HEK293 (cell line): Measurements from ENCODE around the gene RAB3B.
A peak's percentile ranks its signal among the peaks of the same experiment; 100 is the strongest.

ENCODE experiments used
- CTCF ChIA-PET: fragments of 350-600 bp; formaldehyde crosslinking; extraction: SDS; loops from one replicate; lab custom pipeline; 2021; ENCODE audit warnings: antibody characterized with exemption; lab: Yijun Ruan, JAX
- POLR2A ChIA-PET: fragments of 300-600 bp; formaldehyde crosslinking; extraction: SDS; loops from one replicate; lab custom pipeline; 2020; ENCODE audit warnings: antibody characterized with exemption, inconsistent platforms; lab: Yijun Ruan, JAX
- H3K27ac ChIP-seq: fragments of 200-500 bp; sonication (Bioruptor generic); 2 replicates; pipeline ENCODE4 v1.5.1; 2014; ENCODE audit warnings: low read depth, low read length, control low read depth, inconsistent platforms; ENCODE audit errors: extremely low read depth
- H3K36me3 ChIP-seq, 2 experiments: fragments of 200-500 bp in 1 of 2; sonication (Bioruptor generic) in 1 of 2; 1 replicate in 1 of 2; 2 replicates in 1 of 2; pipeline ENCODE4 v1.5.1; 2014 to 2017; ENCODE audit warnings: inconsistent platforms in 2 of 2, low read length in 2 of 2; ENCODE audit not compliant: control insufficient read depth in 2 of 2, insufficient read depth in 1 of 2
- H3K4me1 ChIP-seq: fragments of 200-500 bp; sonication (Bioruptor generic); 2 replicates; pipeline ENCODE4 v1.5.1; 2014; ENCODE audit warnings: mild to moderate bottlenecking, low read length, inconsistent platforms; ENCODE audit not compliant: control insufficient read depth, insufficient read depth
- H3K4me3 ChIP-seq: 2 replicates; pipeline ENCODE4 v1.5.1; 2011; ENCODE audit warnings: low read depth, mild to moderate bottlenecking, control low read depth, low read length, moderate library complexity
- H3K9me3 ChIP-seq: fragments of 200-500 bp; sonication (Bioruptor generic); 2 replicates; pipeline ENCODE4 v1.5.1; 2014; ENCODE audit warnings: low read depth, low read length, inconsistent platforms; ENCODE audit not compliant: control insufficient read depth, insufficient read depth
- GLI2 ChIP-seq: fragments of 450-650 bp; formaldehyde crosslinking; IDR thresholded peaks from 2 replicates; pipeline ENCODE4; 2017; ENCODE audit warnings: missing biosample characterization, missing genetic modification characterization, low read depth, borderline replicate concordance
- HOXA7 ChIP-seq: sonication (generic); formaldehyde crosslinking; IDR thresholded peaks from 2 replicates; pipeline ENCODE4 v1.8.1; 2022; ENCODE audit warnings: missing genetic modification reagents, borderline replicate concordance
- MZF1 ChIP-seq: fragments of 450-650 bp; formaldehyde crosslinking; IDR thresholded peaks from 2 replicates; pipeline ENCODE4 v1.5.1; 2017; ENCODE audit warnings: missing biosample characterization, missing genetic modification characterization, borderline replicate concordance
- OVOL3 ChIP-seq: fragments of 450-650 bp; formaldehyde crosslinking; IDR thresholded peaks from 2 replicates; pipeline ENCODE4 v1.5.1; 2016; ENCODE audit warnings: missing biosample characterization, missing genetic modification characterization
- PRDM1 ChIP-seq: fragments of 450-650 bp; formaldehyde crosslinking; IDR thresholded peaks from 2 replicates; pipeline ENCODE4; 2016; ENCODE audit warnings: missing biosample characterization, missing genetic modification characterization
- REPIN1 ChIP-seq: fragments of 450-650 bp; formaldehyde crosslinking; IDR thresholded peaks from 2 replicates; pipeline ENCODE4 v1.5.1; 2017; ENCODE audit warnings: missing biosample characterization, missing genetic modification characterization, low read depth
- SCRT1 ChIP-seq: fragments of 450-650 bp; formaldehyde crosslinking; IDR thresholded peaks from 2 replicates; pipeline ENCODE4 v1.5.1; 2016; ENCODE audit warnings: missing biosample characterization, missing genetic modification characterization, borderline replicate concordance
- ZNF121 ChIP-seq: fragments of 450-650 bp; formaldehyde crosslinking; IDR thresholded peaks from 2 replicates; pipeline ENCODE4 v1.5.1; 2016; ENCODE audit warnings: missing biosample characterization, missing genetic modification characterization
- ZNF132 ChIP-seq: fragments of 450-650 bp; formaldehyde crosslinking; IDR thresholded peaks from 2 replicates; pipeline ENCODE4 v1.5.1; 2017; ENCODE audit warnings: missing biosample characterization, missing genetic modification characterization, borderline replicate concordance
- ZNF214 ChIP-seq: fragments of 450-650 bp; formaldehyde crosslinking; IDR thresholded peaks from 2 replicates; pipeline ENCODE4 v1.5.1; 2017; ENCODE audit warnings: missing biosample characterization, mild to moderate bottlenecking, missing genetic modification characterization, borderline replicate concordance
- ZNF223 ChIP-seq: fragments of 450-650 bp; formaldehyde crosslinking; IDR thresholded peaks from 2 replicates; pipeline ENCODE4 v1.5.1; 2016; ENCODE audit warnings: missing biosample characterization, missing genetic modification characterization
- ZNF248 ChIP-seq: fragments of 450-650 bp; formaldehyde crosslinking; IDR thresholded peaks from 2 replicates; pipeline ENCODE4 v1.5.1; 2017; ENCODE audit warnings: missing biosample characterization, missing genetic modification characterization
- ZNF324 ChIP-seq: fragments of 450-650 bp; formaldehyde crosslinking; IDR thresholded peaks from 2 replicates; pipeline ENCODE4 v1.5.1; 2016; ENCODE audit warnings: missing biosample characterization, missing genetic modification characterization
- ZNF404 ChIP-seq: fragments of 450-650 bp; formaldehyde crosslinking; IDR thresholded peaks from 2 replicates; pipeline ENCODE4 v1.5.1; 2017; ENCODE audit warnings: missing biosample characterization, missing genetic modification characterization
- ZNF416 ChIP-seq: fragments of 450-650 bp; formaldehyde crosslinking; IDR thresholded peaks from 2 replicates; pipeline ENCODE4 v1.5.1; 2016; ENCODE audit warnings: missing biosample characterization, missing genetic modification characterization
- ZNF423 ChIP-seq: fragments of 450-650 bp; formaldehyde crosslinking; IDR thresholded peaks from 2 replicates; pipeline ENCODE4 v1.5.1; 2016; ENCODE audit warnings: missing biosample characterization, missing genetic modification characterization
- ZNF501 ChIP-seq: fragments of 450-650 bp; formaldehyde crosslinking; IDR thresholded peaks from 2 replicates; pipeline ENCODE4 v1.5.1; 2016; ENCODE audit warnings: missing biosample characterization, missing genetic modification characterization
- ZNF510 ChIP-seq: fragments of 450-650 bp; formaldehyde crosslinking; IDR thresholded peaks from 2 replicates; pipeline ENCODE4 v1.5.1; 2018; ENCODE audit warnings: mild to moderate bottlenecking, missing genetic modification characterization, missing biosample characterization; ENCODE audit not compliant: insufficient replicate concordance
- ZNF530 ChIP-seq: fragments of 450-650 bp; formaldehyde crosslinking; IDR thresholded peaks from 2 replicates; pipeline ENCODE4 v1.5.1; 2016; ENCODE audit warnings: low read depth, missing biosample characterization, missing genetic modification characterization
- ZNF677 ChIP-seq: fragments of 450-650 bp; IDR thresholded peaks from 2 replicates; pipeline ENCODE4 v1.5.0; 2018; ENCODE audit warnings: missing biosample characterization, mild to moderate bottlenecking, missing genetic modification characterization, moderate library complexity
- ZNF747 ChIP-seq: fragments of 450-650 bp; formaldehyde crosslinking; IDR thresholded peaks from 2 replicates; pipeline ENCODE4 v1.5.1; 2016; ENCODE audit warnings: missing biosample characterization, missing genetic modification characterization
- ZNF768 ChIP-seq: fragments of 450-650 bp; formaldehyde crosslinking; IDR thresholded peaks from 2 replicates; pipeline ENCODE4 v1.5.1; 2018; ENCODE audit warnings: missing biosample characterization, mild to moderate bottlenecking, missing genetic modification characterization
- ZNF792 ChIP-seq: fragments of 450-650 bp; formaldehyde crosslinking; IDR thresholded peaks from 2 replicates; pipeline ENCODE4 v1.5.1; 2016; ENCODE audit warnings: missing biosample characterization, missing genetic modification characterization
- ZSCAN18 ChIP-seq: fragments of 450-650 bp; formaldehyde crosslinking; IDR thresholded peaks from 2 replicates; pipeline ENCODE4 v1.5.1; 2016; ENCODE audit warnings: missing biosample characterization, missing genetic modification characterization
- ZSCAN23 ChIP-seq: fragments of 450-650 bp; formaldehyde crosslinking; IDR thresholded peaks from 2 replicates; pipeline ENCODE4 v1.5.1; 2016; ENCODE audit warnings: missing biosample characterization, missing genetic modification characterization
- ZSCAN4 ChIP-seq: fragments of 450-650 bp; formaldehyde crosslinking; IDR thresholded peaks from 2 replicates; pipeline ENCODE4 v1.5.1; 2017; ENCODE audit warnings: missing biosample characterization, missing genetic modification characterization
- TF ChIP-seq, protein P1 (sequence below): fragments of 450-650 bp; formaldehyde crosslinking; IDR thresholded peaks from 2 replicates; pipeline ENCODE4 v1.5.1; 2017; ENCODE audit warnings: missing biosample characterization, missing genetic modification characterization
- TF ChIP-seq, protein P2 (sequence below): fragments of 450-650 bp; formaldehyde crosslinking; IDR thresholded peaks from 2 replicates; pipeline ENCODE4 v1.5.1; 2017; ENCODE audit warnings: missing biosample characterization, missing genetic modification characterization

The RAB3B gene

GRCh38 chr1:51933344-51933743 is 57.2 kb downstream of the RAB3B start (continued):
- no peak for TF ChIP-seq ZSCAN18 (tag by site-specific recombination)
- TF ChIP-seq SCRT1 (tag by site-specific recombination) = no peak
- no peak for TF ChIP-seq ZNF530 (tag by site-specific recombination)
- no peak for TF ChIP-seq ZNF501
- TF ChIP-seq HOXA7 (CRISPR knock-in tag) = no peak

- H3K4me3 ChIP-seq = no peak overlapping the region
- ChIA-PET CTCF (interaction anchor here (0.7 kb wide), 2 partner anchors 26 to 584 kb away, joined by 3 to 6 read pairs; no protein-coding TSS in a partner anchor), POLR2A (no interaction called here)
- no peaks in the 10 kb centered on the region for H3K9me3 ChIP-seq
- TF ChIP-seq OVOL3 (no peak), ZNF768 (tag by site-specific recombination) (peak; percentile 51; the same call in 1 of the 2 replicates)
- H3K4me1 ChIP-seq = no peaks in the 10 kb centered on the region
- no peak overlapping the region for H3K27ac ChIP-seq
- H3K36me3 ChIP-seq = peaks cover 0 to 16% of the 10 kb centered on the region in 2 experiments; a peak in 1 of 3 replicates
Measured at GRCh38 chr1:51930329-51930728, 60.2 kb downstream of the RAB3B start.

DNA sequence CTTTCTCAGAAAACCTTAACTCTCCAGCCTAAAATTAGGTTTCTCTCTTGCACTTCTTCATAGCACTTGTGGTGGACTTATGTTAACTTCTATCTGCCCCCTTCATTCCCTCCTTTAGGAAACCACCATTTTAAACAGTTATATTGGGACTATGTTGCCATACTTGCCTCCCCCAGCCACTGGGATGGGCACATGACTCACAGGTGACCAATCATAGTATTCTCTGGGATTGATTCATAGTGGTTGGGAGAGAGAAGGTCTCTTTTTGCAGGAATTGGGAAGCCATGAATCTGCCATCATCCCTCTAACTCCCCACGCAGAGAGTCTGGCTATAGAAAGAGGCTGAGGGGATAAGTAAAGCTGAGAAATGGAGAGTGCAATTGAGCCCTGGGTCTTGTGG is 61.6 kb downstream of the RAB3B start:
- Histone ChIP-seq H3K36me3 (peaks cover 0 to 14% of the 10 kb centered on the region in 2 experiments; a peak in 1 of 3 replicates), H3K4me3 (no peak overlapping the region), H3K4me1 (no peaks in the 10 kb centered on the region), H3K9me3 (no peaks in the 10 kb centered on the region), H3K27ac (no peak overlapping the region)
- TF ChIP-seq ZNF121 (tag by site-specific recombination) (no peak), ZNF404 (tag by site-specific recombination) (no peak), ZNF214 (tag by site-specific recombination) (no peak), ZNF677 (tag by site-specific recombination) (no peak), ZNF423 (no peak), REPIN1 (tag by site-specific recombination) (no peak), ZNF747 (tag by site-specific recombination) (no peak), ZNF248 (tag by site-specific recombination) (no peak)
- TF ChIP-seq, protein P1, sequence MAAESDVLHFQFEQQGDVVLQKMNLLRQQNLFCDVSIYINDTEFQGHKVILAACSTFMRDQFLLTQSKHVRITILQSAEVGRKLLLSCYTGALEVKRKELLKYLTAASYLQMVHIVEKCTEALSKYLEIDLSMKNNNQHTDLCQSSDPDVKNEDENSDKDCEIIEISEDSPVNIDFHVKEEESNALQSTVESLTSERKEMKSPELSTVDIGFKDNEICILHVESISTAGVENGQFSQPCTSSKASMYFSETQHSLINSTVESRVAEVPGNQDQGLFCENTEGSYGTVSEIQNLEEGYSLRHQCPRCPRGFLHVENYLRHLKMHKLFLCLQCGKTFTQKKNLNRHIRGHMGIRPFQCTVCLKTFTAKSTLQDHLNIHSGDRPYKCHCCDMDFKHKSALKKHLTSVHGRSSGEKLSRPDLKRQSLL (tag by site-specific recombination) = no peak
- POLR2A ChIA-PET = no interaction called here
- CTCF ChIA-PET = no interaction called here

DNA sequence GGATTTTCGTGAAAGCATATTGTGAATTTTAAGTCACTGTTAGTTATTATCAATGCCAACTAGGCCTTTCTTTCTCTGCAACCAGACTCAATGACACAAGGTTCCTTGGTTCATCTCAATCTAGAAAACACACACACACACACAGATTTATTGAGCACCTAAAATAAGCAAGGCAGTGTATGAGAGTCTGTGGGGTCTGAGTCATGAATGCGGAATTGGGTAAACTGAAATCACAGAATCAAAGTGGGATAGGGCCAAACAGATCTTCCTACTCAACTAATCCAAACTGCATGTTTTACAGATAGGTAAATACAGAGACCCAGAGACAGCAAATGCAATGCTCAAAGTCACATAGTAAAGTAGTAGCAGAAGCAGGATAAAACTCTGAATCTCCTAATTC is 63.5 kb downstream of the RAB3B start:
- POLR2A ChIA-PET = no interaction called here
- no peak overlapping the region for H3K27ac ChIP-seq
- no peaks in the 10 kb centered on the region for H3K9me3 ChIP-seq
- H3K36me3 ChIP-seq = no peaks in the 10 kb centered on the region
- no peak overlapping the region for H3K4me3 ChIP-seq
- H3K4me1 ChIP-seq = no peaks in the 10 kb centered on the region
- CTCF ChIA-PET = interaction anchor here (0.9 to 3.1 kb wide), 6 partner anchors 19 to 300 kb away, joined by 3 to 21 read pairs (median 6); no protein-coding TSS in a partner anchor
- TF ChIP-seq ZNF132 (tag by site-specific recombination) (no peak), PRDM1 (tag by site-specific recombination) (no peak), ZNF223 (tag by site-specific recombination) (no peak), MZF1 (tag by site-specific recombination) (no peak), GLI2 (no peak), ZNF792 (no peak), ZNF324 (tag by site-specific recombination) (no peak), ZNF510 (no peak), ZSCAN23 (no peak), ZNF416 (tag by site-specific recombination) (no peak), ZSCAN4 (tag by site-specific recombination) (no peak)
- TF ChIP-seq, protein P2, sequence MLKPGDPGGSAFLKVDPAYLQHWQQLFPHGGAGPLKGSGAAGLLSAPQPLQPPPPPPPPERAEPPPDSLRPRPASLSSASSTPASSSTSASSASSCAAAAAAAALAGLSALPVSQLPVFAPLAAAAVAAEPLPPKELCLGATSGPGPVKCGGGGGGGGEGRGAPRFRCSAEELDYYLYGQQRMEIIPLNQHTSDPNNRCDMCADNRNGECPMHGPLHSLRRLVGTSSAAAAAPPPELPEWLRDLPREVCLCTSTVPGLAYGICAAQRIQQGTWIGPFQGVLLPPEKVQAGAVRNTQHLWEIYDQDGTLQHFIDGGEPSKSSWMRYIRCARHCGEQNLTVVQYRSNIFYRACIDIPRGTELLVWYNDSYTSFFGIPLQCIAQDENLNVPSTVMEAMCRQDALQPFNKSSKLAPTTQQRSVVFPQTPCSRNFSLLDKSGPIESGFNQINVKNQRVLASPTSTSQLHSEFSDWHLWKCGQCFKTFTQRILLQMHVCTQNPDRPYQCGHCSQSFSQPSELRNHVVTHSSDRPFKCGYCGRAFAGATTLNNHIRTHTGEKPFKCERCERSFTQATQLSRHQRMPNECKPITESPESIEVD (tag by site-specific recombination) = no peak
